ENCODE data around the gene CCDC93. TPM values are rescaled to one million over a fixed set of nuclear protein-coding genes. Genes with fewer than 3 reads are reported as not detected.

CCDC93 gene
- total RNA-seq, 1 experiment from 2014 or later = 31.5 TPM

GRCh38 chr2:118044103-118044716 lies 30.3 kb upstream of the CCDC93 start:
- no TSS peak for BruUV-seq (replicated peaks)
- ATAC-seq (no peak), DNase-seq (ENCODE audit: low read depth, low spot score) (no peak)
- Histone ChIP-seq H3K27ac (ENCODE audit: low read length) (no peak overlapping the region), H3K27me3 (ENCODE audit: control insufficient read depth, insufficient read depth, low read length) (peaks cover 10% of the 10 kb centered on the region), H3K4me1 (ENCODE audit: control insufficient read depth, insufficient read depth, low read length) (no peaks in the 10 kb centered on the region), H3K9me3 (ENCODE audit: control insufficient read depth, insufficient read depth, low read depth, low read length) (no peaks in the 10 kb centered on the region), H3K36me3 (ENCODE audit: control insufficient read depth, insufficient read depth, low read length) (no peaks in the 10 kb centered on the region), H3K4me3 (ENCODE audit: low read depth in 2 of 2, low read length in 2 of 2) (no peak overlapping the region)
- TF ChIP-seq REST (IDR thresholded peaks at IDR 0.05; ENCODE audit: insufficient read depth in 1 of 2, low read depth in 2 of 2, low read length in 1 of 2) (no peak), POLR2AphosphoS5 (IDR thresholded peaks at IDR 0.05; ENCODE audit: low read depth, low read length) (no peak), CTCF (IDR thresholded peaks at IDR 0.05) (no peak), TCF7L2 (IDR thresholded peaks at IDR 0.05; ENCODE audit: low read depth, low read length) (no peak), SIN3A (IDR thresholded peaks at IDR 0.05; ENCODE audit: borderline replicate concordance, insufficient read depth, low read depth, low read length) (no peak)
- ChIA-PET POLR2A (no interaction called here), CTCF (no interaction called here)
- in situ Hi-C loops (cut with HindIII; ENCODE audit: low pct_unique_long_range_greater_than_20kb, low sequenced_read_pairs) = no loop called here
- intact Hi-C loops (cut with micrococcal nuclease; ENCODE audit: unreplicated experiment) = loop anchor here (10.0 kb wide), 2 partner anchors 171 to 301 kb away; no protein-coding TSS in a partner anchor

GRCh38 chr2:118040891-118041290 lies 27.0 kb upstream of the CCDC93 start:
- H3K9me3 ChIP-seq (ENCODE audit: control insufficient read depth, insufficient read depth, low read depth, low read length) = no peaks in the 10 kb centered on the region
- intact Hi-C loops (cut with micrococcal nuclease; ENCODE audit: unreplicated experiment) = loop anchor here (10.0 kb wide), 2 partner anchors 174 to 304 kb away; no protein-coding TSS in a partner anchor
- no peaks in the 10 kb centered on the region for H3K36me3 ChIP-seq (ENCODE audit: control insufficient read depth, insufficient read depth, low read length)
- TF ChIP-seq CTCF (IDR thresholded peaks at IDR 0.05) = no peak
- TF ChIP-seq SIN3A (IDR thresholded peaks at IDR 0.05; ENCODE audit: borderline replicate concordance, insufficient read depth, low read depth, low read length) = no peak
- no peak for TF ChIP-seq REST (IDR thresholded peaks at IDR 0.05; ENCODE audit: insufficient read depth in 1 of 2, low read depth in 2 of 2, low read length in 1 of 2)
- in situ Hi-C loops (cut with HindIII; ENCODE audit: low pct_unique_long_range_greater_than_20kb, low sequenced_read_pairs) = no loop called here
- H3K4me1 ChIP-seq (ENCODE audit: control insufficient read depth, insufficient read depth, low read length) = no peaks in the 10 kb centered on the region
- no TSS peak for BruUV-seq (replicated peaks)
- DNase-seq (ENCODE audit: low read depth, low spot score) (no peak), ATAC-seq (no peak)
- ChIA-PET POLR2A (no interaction called here), CTCF (no interaction called here)
- peaks cover 11% of the 10 kb centered on the region for H3K27me3 ChIP-seq (ENCODE audit: control insufficient read depth, insufficient read depth, low read length)
- no peak overlapping the region for H3K4me3 ChIP-seq (ENCODE audit: low read depth in 2 of 2, low read length in 2 of 2)
- no peak overlapping the region for H3K27ac ChIP-seq (ENCODE audit: low read length)
